ENCODE measurements around the gene ANTXR1. TPM values are rescaled to one million over a fixed set of nuclear protein-coding genes. Genes with fewer than 3 reads are reported as not detected.

ANTXR1 gene
- polyA plus RNA-seq, 1 donor (not counting 4 experiments of a cell fraction or from before 2014, with no cell fraction given) = 20.4 TPM

DNA sequence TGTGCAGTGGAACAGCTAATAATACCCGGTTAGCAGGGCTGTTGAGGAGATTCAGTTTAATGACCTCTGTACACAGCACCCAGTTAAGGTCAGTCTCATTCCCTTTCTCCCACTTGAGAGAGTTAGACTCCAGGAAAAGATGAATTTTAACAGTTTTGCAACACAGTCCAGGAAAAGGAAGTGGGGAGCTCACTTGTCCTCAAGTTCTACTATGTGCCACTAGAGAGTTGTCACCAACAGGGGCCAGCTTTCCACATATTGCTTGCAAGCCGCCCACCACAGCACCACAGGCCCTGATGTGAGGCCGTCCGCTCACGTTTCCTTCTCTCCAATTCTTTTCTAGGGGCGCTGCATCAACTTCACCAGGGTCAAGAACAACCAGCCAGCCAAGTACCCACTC, 231.9 kb downstream of the ANTXR1 start:
- no peak overlapping the region for H3K4me2 ChIP-seq (ENCODE audit: control insufficient read depth, extremely low read depth, insufficient read depth, low read depth, low read length)
- no peak for FAIRE-seq

DNA sequence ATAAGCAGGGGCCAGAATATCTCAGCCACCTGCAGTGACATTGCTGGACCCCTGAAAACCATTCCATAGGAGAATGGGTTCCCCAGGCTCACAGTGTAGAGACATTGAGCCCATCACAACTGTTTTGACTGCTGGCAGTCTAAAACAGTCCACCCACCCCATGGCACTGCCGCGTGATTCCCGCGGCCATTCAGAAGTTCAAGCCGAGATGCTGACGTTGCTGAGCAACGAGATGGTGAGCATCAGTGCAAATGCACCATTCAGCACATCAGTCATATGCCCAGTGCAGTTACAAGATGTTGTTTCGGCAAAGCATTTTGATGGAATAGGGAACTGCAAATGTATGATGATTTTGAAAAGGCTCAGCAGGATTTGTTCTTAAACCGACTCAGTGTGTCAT, 234.6 kb downstream of the ANTXR1 start:
- Histone ChIP-seq H4K20me1 (ENCODE audit: control insufficient read depth, extremely low read depth, insufficient read depth, low read length) (no peaks in the 10 kb centered on the region), H3K4me3 (ENCODE audit: control insufficient read depth in 2 of 3, extremely low read depth in 1 of 3, insufficient read depth in 2 of 3, low read depth in 1 of 3, low read length in 3 of 3) (no peak overlapping the region), H3K27ac (ENCODE audit: control insufficient read depth, insufficient read depth, low read length) (no peak overlapping the region), H3K79me2 (ENCODE audit: control insufficient read depth, insufficient read depth, low read length) (no peaks in the 10 kb centered on the region), H3K27me3 (ENCODE audit: control insufficient read depth, extremely low read depth, insufficient read depth, low read length) (no peaks in the 10 kb centered on the region), H2AFZ (ENCODE audit: control insufficient read depth, low read length) (no peak overlapping the region), H3K4me2 (ENCODE audit: control insufficient read depth, extremely low read depth, insufficient read depth, low read depth, low read length) (no peak overlapping the region), H3K9me3 (ENCODE audit: control insufficient read depth, low read depth, low read length) (no peaks in the 10 kb centered on the region), H3K36me3 (ENCODE audit: control insufficient read depth in 2 of 2, extremely low read depth in 1 of 2, insufficient read depth in 2 of 2, low read length in 2 of 2) (peaks cover 0 to 1% of the 10 kb centered on the region in 2 experiments), H3K9me1 (ENCODE audit: control insufficient read depth, extremely low read depth, insufficient read depth, low read length) (no peaks in the 10 kb centered on the region), H3K9ac (ENCODE audit: control insufficient read depth, extremely low read depth, insufficient read depth, low read length) (no peak overlapping the region), H3K4me1 (ENCODE audit: control insufficient read depth, extremely low read depth, insufficient read depth, low read length) (no peaks in the 10 kb centered on the region)
- dilution Hi-C loops (cut with MboI; ENCODE audit: extremely low pct_ligation_motif_present, low sequenced_read_pairs) = no loop called here
- FAIRE-seq = no peak
- TF ChIP-seq EZH2 (IDR thresholded peaks at IDR 0.05; ENCODE audit: low read length) = no peak
- no peak for TF ChIP-seq CTCF (optimal IDR thresholded peaks at IDR 0.05 in 1 of 3, IDR thresholded peaks at IDR 0.05 in 1 of 3, conservative IDR thresholded peaks at IDR 0.05 in 1 of 3; ENCODE audit: extremely low read depth in 1 of 3, insufficient read depth in 2 of 3, low read length in 3 of 3)
- DNase-seq (ENCODE audit: low read depth, low spot score) = no peak

More for the DNA sequence above, 231.9 kb downstream of the ANTXR1 start:
- DNase-seq (ENCODE audit: low read depth, low spot score) = no peak
- Histone ChIP-seq H3K4me1 (ENCODE audit: control insufficient read depth, extremely low read depth, insufficient read depth, low read length) (no peaks in the 10 kb centered on the region), H3K36me3 (ENCODE audit: control insufficient read depth in 2 of 2, extremely low read depth in 1 of 2, insufficient read depth in 2 of 2, low read length in 2 of 2) (peaks cover 0 to 1% of the 10 kb centered on the region in 2 experiments), H3K27me3 (ENCODE audit: control insufficient read depth, extremely low read depth, insufficient read depth, low read length) (no peaks in the 10 kb centered on the region), H3K4me3 (ENCODE audit: control insufficient read depth in 2 of 3, extremely low read depth in 1 of 3, insufficient read depth in 2 of 3, low read depth in 1 of 3, low read length in 3 of 3) (no peak overlapping the region), H3K79me2 (ENCODE audit: control insufficient read depth, insufficient read depth, low read length) (no peaks in the 10 kb centered on the region), H3K27ac (ENCODE audit: control insufficient read depth, insufficient read depth, low read length) (no peak overlapping the region), H4K20me1 (ENCODE audit: control insufficient read depth, extremely low read depth, insufficient read depth, low read length) (no peaks in the 10 kb centered on the region), H2AFZ (ENCODE audit: control insufficient read depth, low read length) (no peak overlapping the region), H3K9me3 (ENCODE audit: control insufficient read depth, low read depth, low read length) (no peaks in the 10 kb centered on the region), H3K9me1 (ENCODE audit: control insufficient read depth, extremely low read depth, insufficient read depth, low read length) (no peaks in the 10 kb centered on the region), H3K9ac (ENCODE audit: control insufficient read depth, extremely low read depth, insufficient read depth, low read length) (no peak overlapping the region)
- TF ChIP-seq CTCF (optimal IDR thresholded peaks at IDR 0.05 in 1 of 3, IDR thresholded peaks at IDR 0.05 in 1 of 3, conservative IDR thresholded peaks at IDR 0.05 in 1 of 3; ENCODE audit: extremely low read depth in 1 of 3, insufficient read depth in 2 of 3, low read length in 3 of 3) = no peak
- TF ChIP-seq EZH2 (IDR thresholded peaks at IDR 0.05; ENCODE audit: low read length) = no peak
- dilution Hi-C loops (cut with MboI; ENCODE audit: extremely low pct_ligation_motif_present, low sequenced_read_pairs) = no loop called here

All from keratinocyte (primary cell).